RPMI7951 (cell line): ENCODE results near the gene RPRML. TPM values are rescaled to one million over a fixed set of nuclear protein-coding genes. Genes with fewer than 3 reads are reported as not detected.

ENCODE experiments used
- DNase-seq: peaks from one replicate; pipeline ENCODE4 v3.0.0-alpha.2; 2012; ENCODE audit warnings: low read depth
- total RNA-seq: library from RNA; depleted of rRNA; stranded (reverse); fragments of >200 nt; shearing (Covaris generic); gene quantifications from 2 replicates; pipeline ENCODE4 v1.2.3, GENCODE V29; 2014; rRNA removed

Gene RPRML
- total RNA-seq, 1 experiment from 2014 or later: not detected

DNA sequence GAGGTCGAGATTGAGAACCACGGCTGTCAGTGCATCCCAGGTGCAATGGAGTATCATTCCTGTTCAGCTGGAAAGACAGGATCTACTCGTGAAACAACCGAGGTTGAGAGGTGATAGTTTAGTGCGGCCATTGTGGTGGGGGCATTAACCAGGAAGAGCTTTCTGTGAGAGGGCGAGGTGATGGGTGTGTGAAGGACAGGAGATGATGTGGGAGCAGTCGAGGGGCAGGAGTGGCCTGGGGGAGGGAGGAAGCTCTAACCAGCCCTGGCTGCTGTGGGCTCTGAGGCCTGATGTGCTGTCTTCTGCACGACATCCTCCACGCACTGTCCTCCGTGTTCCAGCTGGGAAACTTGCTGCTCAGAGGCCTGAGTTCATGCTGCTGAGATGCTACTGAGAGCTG is 34.1 kb downstream of the RPRML start:
- DNase-seq: no peak

DNA sequence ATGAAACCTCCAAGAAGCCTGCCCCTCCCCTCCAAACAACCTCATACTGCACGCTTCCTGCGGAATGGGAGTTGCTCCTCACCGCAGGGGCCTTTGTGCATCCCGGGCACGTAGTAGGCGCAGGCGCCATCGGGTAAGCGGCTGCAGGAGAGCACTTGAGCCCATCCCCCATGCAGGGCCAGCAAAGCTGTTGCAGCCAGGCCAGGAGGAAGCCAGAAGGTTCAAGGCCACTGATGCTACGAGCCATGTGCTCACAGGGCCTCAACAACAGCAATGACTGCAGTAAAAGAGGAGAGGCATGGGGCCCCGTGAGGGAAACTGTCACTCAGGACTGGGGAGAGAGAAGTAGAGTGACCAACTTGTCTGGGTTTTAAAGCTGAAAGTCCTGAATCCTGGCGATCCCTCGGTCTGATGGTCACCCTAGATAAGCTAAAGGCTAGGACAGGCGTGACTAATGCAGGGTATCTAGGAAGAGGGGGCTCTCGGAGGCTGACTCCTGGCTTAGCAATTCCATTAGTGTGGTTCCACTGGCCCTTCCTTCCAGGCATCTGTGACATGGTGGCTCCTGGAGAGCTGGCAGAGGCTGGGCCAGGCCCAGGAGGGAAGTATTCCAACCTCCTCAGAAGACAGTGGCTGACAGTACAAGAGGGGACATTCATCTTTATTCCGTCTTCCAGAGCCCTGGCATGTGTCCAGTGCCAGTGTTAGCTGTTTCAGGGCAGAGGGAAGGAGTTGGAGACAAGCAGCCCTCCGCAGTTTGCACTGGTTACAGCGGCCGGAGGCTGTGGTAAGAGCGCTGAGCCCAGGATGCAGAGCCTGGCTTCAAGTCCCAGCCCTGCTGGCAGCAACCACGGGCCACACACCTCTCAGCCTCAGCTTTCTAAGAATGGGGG is 35.3 kb downstream of the RPRML start:
- DNase-seq: peak; percentile 88

DNA sequence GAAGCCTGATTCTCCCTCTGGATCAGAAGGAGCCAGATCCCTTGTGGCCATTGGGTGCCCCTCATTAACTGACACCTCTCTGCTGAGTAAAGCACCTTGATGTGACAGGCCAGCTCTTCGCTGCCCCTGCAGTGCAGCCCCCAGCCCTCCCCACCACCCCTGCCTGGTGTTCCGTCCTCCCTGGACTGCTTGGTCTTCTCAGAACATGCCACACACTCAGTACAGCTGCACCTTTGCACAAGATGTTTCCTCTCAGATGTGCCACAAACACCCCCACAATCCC is 35.9 kb downstream of the RPRML start:
- no peak for DNase-seq

DNA sequence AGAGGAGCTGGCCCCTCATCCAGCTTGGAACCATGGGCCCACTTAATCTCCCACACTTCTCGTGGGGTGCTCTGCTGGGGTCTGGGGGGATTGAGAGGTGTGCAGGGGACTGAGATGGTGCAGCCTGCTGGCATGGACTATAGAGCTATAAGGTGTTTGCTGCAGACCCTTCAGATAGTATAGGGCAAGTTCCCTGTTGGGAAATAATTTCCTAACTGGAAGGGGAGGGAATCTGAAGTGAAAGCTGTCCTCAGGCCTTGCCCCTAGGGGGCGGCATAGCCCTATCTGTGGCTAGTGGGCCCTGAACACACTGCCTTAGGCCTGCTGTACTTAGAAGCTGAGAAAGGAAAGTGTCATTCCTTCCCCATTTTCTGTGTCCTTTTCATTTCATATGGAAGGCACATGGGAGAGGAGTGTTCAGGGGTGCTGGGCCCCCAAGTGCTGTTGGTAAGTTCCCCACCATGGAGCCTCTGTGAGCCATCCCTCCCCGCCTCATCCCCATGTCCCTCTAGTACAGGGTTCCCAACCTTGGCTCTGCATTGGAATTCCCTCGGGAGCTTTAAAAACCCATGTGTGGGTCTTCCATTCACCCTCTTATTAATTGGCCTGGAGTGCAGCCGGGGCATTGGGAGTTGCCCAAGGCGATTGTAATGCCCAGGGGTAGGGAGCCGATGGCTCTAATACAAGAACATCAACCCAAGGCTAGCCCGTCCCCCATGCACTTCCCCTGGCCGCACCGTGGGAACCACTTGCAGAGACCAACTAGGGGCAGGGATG is 36.4 kb downstream of the RPRML start:
- peak; percentile 59 for DNase-seq

DNA sequence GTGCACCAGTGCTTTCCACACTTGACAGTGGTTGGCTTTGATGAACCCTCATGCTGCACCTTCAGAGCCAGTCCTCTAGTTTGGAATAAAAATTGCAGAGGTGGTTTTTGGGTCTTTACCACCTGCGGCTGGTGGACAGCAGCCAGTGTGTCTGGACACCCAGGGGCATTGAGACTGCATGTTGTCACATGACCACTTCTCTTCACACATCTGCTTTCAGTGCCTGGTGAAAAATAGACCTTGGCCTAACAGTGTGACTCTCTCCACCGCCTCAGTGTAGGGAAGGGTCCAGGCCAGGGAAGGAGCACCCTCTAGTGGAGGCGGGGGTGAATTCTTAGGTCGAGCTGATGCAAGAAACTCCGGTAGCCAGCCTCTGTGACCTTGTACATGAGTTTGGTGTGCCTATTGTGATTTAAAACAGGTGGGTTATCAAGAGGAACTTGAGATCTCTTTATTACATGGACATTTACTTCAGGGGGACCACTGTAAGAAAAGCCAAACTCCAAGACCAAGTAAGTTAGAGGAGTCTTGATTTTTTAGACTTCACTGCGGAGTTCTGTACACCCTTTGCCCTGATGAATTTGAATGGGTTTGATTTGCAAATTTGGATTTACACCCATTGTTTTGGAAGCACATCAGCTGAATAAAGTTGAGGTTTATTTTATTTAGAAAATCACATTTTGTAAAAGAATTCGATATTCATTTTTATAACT is 38.2 kb downstream of the RPRML start:
- peak; percentile 65 for DNase-seq

DNA sequence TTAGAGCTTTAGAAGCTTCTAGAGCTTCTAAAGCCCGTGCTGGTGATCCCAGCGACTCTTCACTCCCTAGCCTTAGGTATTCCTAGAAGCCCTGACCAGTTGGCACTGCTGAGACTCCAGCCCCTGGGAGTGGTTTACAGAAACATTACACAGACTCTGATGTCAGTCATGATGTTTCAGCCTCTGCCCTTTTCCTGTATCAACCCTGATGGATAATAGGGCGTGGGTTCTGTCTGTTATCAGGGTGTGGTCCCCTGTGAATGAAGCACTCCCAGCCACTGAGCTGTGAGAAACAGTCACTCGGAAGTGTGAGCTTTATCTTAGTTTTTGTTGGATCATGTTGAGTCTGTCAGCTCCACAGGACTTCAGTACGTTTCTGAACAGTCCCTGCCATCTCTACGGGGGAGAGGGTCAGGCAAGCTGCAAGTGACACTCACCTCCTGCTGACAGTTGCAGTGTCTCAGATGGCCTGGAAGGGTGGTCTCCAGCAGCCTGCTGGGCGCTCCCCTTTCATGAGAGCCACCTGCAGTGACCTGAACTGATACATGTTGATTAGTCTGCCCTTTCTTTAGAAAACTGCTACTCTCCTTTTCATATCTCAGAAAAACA is 43.3 kb downstream of the RPRML start:
- no peak for DNase-seq

DNA sequence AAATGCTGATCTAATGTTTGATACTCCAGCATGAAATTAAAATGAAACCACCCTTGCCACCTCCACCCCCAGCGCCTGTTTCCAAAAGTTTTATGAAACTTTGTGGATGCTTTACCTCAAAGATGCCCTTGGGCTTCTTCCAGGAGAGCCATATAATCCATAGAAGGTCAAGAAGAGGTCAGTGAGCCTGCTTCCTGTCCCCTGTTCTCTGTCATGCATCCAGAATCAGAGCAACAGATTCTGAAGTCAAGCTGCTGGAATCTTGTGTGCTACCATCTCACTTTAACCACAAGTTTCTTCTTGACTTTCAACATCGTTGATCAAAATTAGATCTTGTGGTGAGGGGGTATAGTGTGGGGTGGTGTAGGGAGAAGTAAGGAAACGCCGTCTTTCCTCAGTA is 47.5 kb downstream of the RPRML start:
- DNase-seq: peak; percentile 17

DNA sequence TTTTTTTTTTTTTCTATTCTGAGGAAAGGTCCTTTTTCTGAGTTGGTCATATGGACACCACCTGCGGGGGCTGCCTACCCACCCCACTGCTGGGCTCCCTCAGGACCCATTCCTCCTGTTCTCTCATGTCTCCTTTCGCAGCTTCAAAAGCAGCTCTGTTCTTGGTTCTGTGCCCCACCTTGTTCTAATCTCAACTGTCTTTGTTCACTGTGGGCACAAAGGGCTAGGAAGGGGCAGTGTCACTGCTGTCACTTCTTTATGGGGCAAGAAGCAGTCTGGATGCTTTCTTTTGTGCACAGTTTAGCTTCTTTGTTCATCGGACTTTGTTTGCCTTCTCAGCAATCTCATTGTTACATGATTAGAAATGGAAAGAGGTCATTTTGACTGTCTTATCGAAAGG is 49.0 kb downstream of the RPRML start:
- DNase-seq: no peak

DNA sequence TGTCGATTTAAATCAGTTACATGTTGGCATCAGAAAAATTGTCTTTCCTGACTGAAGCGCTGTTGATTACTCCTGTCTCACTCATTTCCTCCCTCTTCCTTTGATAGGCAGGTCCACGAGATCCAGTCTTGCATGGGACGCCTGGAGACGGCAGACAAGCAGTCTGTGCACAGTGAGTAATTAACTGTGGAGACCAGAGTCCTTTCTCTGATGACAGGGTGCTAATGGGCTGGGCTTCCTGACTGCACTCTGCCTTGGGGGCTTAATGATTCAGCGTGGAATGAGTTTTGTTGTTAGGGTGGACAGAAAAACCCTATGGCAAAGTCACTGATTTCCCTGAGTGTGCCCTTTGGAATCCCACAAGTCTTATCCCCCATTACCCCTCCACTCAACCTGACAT is 49.6 kb downstream of the RPRML start:
- peak; percentile 92 for DNase-seq

DNA sequence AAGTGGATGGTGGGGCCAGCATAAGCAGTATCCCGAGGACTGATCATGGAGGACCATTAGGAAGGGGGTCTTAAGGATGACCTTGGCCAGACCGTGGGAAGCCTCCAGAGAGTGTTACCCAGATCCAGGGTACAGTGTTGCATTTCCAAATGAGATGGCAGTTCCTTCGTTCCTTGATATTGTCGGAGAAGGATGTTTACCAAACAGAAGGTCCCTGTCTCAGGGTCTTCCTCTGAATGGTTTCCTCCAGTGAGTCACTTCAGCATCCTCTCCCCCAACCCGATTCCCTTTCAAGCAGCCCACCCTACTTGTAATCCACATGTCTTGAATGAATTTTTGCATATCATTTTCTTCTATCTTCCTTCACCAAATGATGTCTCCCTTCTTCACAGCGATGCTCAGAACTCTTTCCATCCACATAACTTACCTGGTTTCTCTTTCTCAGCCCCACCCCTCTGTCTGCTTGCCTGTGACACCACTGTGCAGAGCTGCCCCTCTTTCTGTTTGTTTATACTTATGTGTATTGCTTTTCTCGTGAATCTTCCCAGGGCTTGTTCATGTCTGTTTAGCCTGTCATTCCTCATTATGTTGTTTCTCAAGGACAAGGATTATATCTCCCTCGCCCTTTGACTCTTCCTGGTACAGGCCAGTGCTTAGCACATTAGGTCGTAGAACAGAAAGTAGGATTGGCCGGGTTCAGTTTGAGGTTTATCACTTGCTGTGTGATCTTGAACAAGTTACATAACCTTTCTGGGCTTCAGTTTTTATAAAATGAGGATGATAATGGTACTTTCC is 50.4 kb downstream of the RPRML start:
- DNase-seq: no peak

Other genes starting within 250 kb of the RPRML start
- gene WNT3, start 160.6 kb downstream of the RPRML start, total RNA-seq: 0.20 and 0.96 TPM in 2 replicates
- gene WNT9B, start 127.7 kb downstream of the RPRML start, total RNA-seq: not detected in 2 replicates
- gene GOSR2, start 56.1 kb downstream of the RPRML start, total RNA-seq: 27.0 and 29.3 TPM in 2 replicates
- gene CDC27, start 210.0 kb upstream of the RPRML start, total RNA-seq: 78.6 and 109 TPM in 2 replicates
- gene MYL4, start 230.1 kb upstream of the RPRML start, total RNA-seq: not detected in 2 replicates